SJSA1 (cell line): ENCODE measurements around the gene DGKB. TPM values are rescaled to one million over a fixed set of nuclear protein-coding genes. Genes with fewer than 3 reads are reported as not detected.

Experiments
- DNase-seq, 2 experiments: peaks; one replicate each; pipeline ENCODE4 v3.0.0-alpha.2; 2015 to 2020; ENCODE audit warnings: low spot score in 2 of 2, low read depth in 1 of 2
- H3K27ac ChIP-seq: fragments of 250-450 bp; sonication (Bioruptor Pico); 2 replicates; pipeline ENCODE4 v1.5.1; 2020; ENCODE audit warnings: mild to moderate bottlenecking, moderate library complexity
- H3K27me3 ChIP-seq: fragments of 250-450 bp; sonication (Bioruptor Pico); replicated peaks from 2 replicates; pipeline ENCODE4 v1.5.1; 2020; ENCODE audit warnings: mild to moderate bottlenecking, moderate library complexity
- H3K36me3 ChIP-seq: fragments of 250-450 bp; sonication (Bioruptor Pico); 2 replicates; pipeline ENCODE4 v1.5.1; 2020; ENCODE audit warnings: mild to moderate bottlenecking
- H3K4me1 ChIP-seq: fragments of 250-450 bp; sonication (Bioruptor Pico); replicated peaks from 2 replicates; pipeline ENCODE4 v1.6.1; 2021; ENCODE audit warnings: mild to moderate bottlenecking
- H3K4me3 ChIP-seq: fragments of 250-450 bp; sonication (Bioruptor Pico); 2 replicates; pipeline ENCODE4 v1.5.1; 2020; ENCODE audit warnings: mild to moderate bottlenecking
- H3K9me3 ChIP-seq: fragments of 250-450 bp; sonication (Bioruptor Pico); replicated peaks from 2 replicates; pipeline ENCODE4 v1.5.1; 2020; ENCODE audit warnings: mild to moderate bottlenecking
- total RNA-seq: library from RNA; depleted of rRNA; stranded (reverse); fragments of >200 nt; shearing (Covaris generic); gene quantifications from 2 replicates; pipeline ENCODE4 v1.2.3, GENCODE V29; 2014; rRNA removed

The DGKB gene
- total RNA-seq, result not detected in 2 replicates

- H3K27me3 ChIP-seq, result no peaks in the 10 kb centered on the region
- no peaks in the 10 kb centered on the region for H3K9me3 ChIP-seq
- no peak for DNase-seq
- no peak within 1 kb of the TSS for H3K4me3 ChIP-seq
- H3K27ac ChIP-seq, result no peak within 1 kb of the TSS
- no peaks in the 10 kb centered on the region for H3K4me1 ChIP-seq
- H3K36me3 ChIP-seq, result no peaks in the 10 kb centered on the region
Measured at GRCh38 chr7:14902589-14903067, at the start of gene DGKB. Gene DGKB (minus strand): TSS chr7:14902751.

- Histone ChIP-seq H3K27ac (no peak overlapping the region), H3K27me3 (no peaks in the 10 kb centered on the region), H3K36me3 (no peaks in the 10 kb centered on the region), H3K4me1 (no peaks in the 10 kb centered on the region), H3K4me3 (no peak overlapping the region), H3K9me3 (no peaks in the 10 kb centered on the region)
- no peak for DNase-seq
Measured at GRCh38 chr7:14950013-14950412, 47.5 kb upstream of the DGKB start.

- Histone ChIP-seq H3K27ac (no peak overlapping the region), H3K4me1 (no peaks in the 10 kb centered on the region), H3K27me3 (no peaks in the 10 kb centered on the region), H3K4me3 (no peak overlapping the region), H3K9me3 (no peaks in the 10 kb centered on the region), H3K36me3 (no peaks in the 10 kb centered on the region)
- DNase-seq, result no peak
Measured at GRCh38 chr7:14938181-14938580, 35.6 kb upstream of the DGKB start.

- H3K4me1 ChIP-seq, result no peaks in the 10 kb centered on the region
- no peak overlapping the region for H3K4me3 ChIP-seq
- no peak overlapping the region for H3K27ac ChIP-seq
- no peak for DNase-seq
- no peaks in the 10 kb centered on the region for H3K9me3 ChIP-seq
- H3K36me3 ChIP-seq, result no peaks in the 10 kb centered on the region
- no peaks in the 10 kb centered on the region for H3K27me3 ChIP-seq
Measured at GRCh38 chr7:14937581-14937980, 35.0 kb upstream of the DGKB start.

GRCh38 chr7:14936554-14936953 lies 34.0 kb upstream of the DGKB start:
- Histone ChIP-seq H3K36me3 (no peaks in the 10 kb centered on the region), H3K4me3 (no peak overlapping the region), H3K27ac (no peak overlapping the region), H3K27me3 (no peaks in the 10 kb centered on the region), H3K9me3 (no peaks in the 10 kb centered on the region), H3K4me1 (no peaks in the 10 kb centered on the region)
- no peak for DNase-seq

GRCh38 chr7:14934839-14935238 lies 32.3 kb upstream of the DGKB start:
- DNase-seq, result no peak
- no peaks in the 10 kb centered on the region for H3K36me3 ChIP-seq
- H3K4me3 ChIP-seq, result no peak overlapping the region

GRCh38 chr7:14931511-14932215 lies 29.1 kb upstream of the DGKB start:
- DNase-seq, result no peak
- no peaks in the 10 kb centered on the region for H3K36me3 ChIP-seq
- no peak overlapping the region for H3K4me3 ChIP-seq
- H3K27ac ChIP-seq, result no peak overlapping the region
- H3K27me3 ChIP-seq, result no peaks in the 10 kb centered on the region
- H3K9me3 ChIP-seq, result no peaks in the 10 kb centered on the region
- no peaks in the 10 kb centered on the region for H3K4me1 ChIP-seq

More at GRCh38 chr7:14934839-14935238, 32.3 kb upstream of the DGKB start:
- H3K27ac ChIP-seq, result no peak overlapping the region
- no peaks in the 10 kb centered on the region for H3K4me1 ChIP-seq
- no peaks in the 10 kb centered on the region for H3K9me3 ChIP-seq
- H3K27me3 ChIP-seq, result no peaks in the 10 kb centered on the region

GRCh38 chr7:14924398-14924797 lies 21.8 kb upstream of the DGKB start:
- Histone ChIP-seq H3K27me3 (no peaks in the 10 kb centered on the region), H3K36me3 (no peaks in the 10 kb centered on the region), H3K27ac (no peak overlapping the region), H3K4me3 (no peak overlapping the region), H3K4me1 (no peaks in the 10 kb centered on the region), H3K9me3 (no peaks in the 10 kb centered on the region)
- no peak for DNase-seq

GRCh38 chr7:14911077-14911476 lies 8.5 kb upstream of the DGKB start:
- H3K4me3 ChIP-seq, result no peak overlapping the region
- H3K9me3 ChIP-seq, result no peaks in the 10 kb centered on the region
- no peak for DNase-seq
- no peaks in the 10 kb centered on the region for H3K27me3 ChIP-seq
- H3K36me3 ChIP-seq, result no peaks in the 10 kb centered on the region
- no peak overlapping the region for H3K27ac ChIP-seq
- H3K4me1 ChIP-seq, result no peaks in the 10 kb centered on the region

- DNase-seq, result no peak
- Histone ChIP-seq H3K27me3 (no peaks in the 10 kb centered on the region), H3K4me1 (no peaks in the 10 kb centered on the region), H3K36me3 (no peaks in the 10 kb centered on the region), H3K4me3 (no peak overlapping the region), H3K27ac (no peak overlapping the region), H3K9me3 (no peaks in the 10 kb centered on the region)
Measured at GRCh38 chr7:14908697-14909096, 6.1 kb upstream of the DGKB start.

GRCh38 chr7:14905764-14906163 lies 3.2 kb upstream of the DGKB start:
- Histone ChIP-seq H3K36me3 (no peaks in the 10 kb centered on the region), H3K27ac (no peak overlapping the region), H3K9me3 (no peaks in the 10 kb centered on the region), H3K27me3 (no peaks in the 10 kb centered on the region), H3K4me3 (no peak overlapping the region), H3K4me1 (no peaks in the 10 kb centered on the region)
- DNase-seq, result no peak

- no peak overlapping the region for H3K27ac ChIP-seq
- no peaks in the 10 kb centered on the region for H3K4me1 ChIP-seq
- no peak overlapping the region for H3K4me3 ChIP-seq
- no peaks in the 10 kb centered on the region for H3K36me3 ChIP-seq
- H3K27me3 ChIP-seq, result no peaks in the 10 kb centered on the region
- no peaks in the 10 kb centered on the region for H3K9me3 ChIP-seq
- no peak for DNase-seq
Measured at GRCh38 chr7:14900051-14900450, 2.5 kb downstream of the DGKB start.

GRCh38 chr7:14899030-14899429 lies 3.5 kb downstream of the DGKB start:
- Histone ChIP-seq H3K27ac (no peak overlapping the region), H3K36me3 (no peaks in the 10 kb centered on the region), H3K27me3 (no peaks in the 10 kb centered on the region), H3K9me3 (no peaks in the 10 kb centered on the region), H3K4me3 (no peak overlapping the region), H3K4me1 (no peaks in the 10 kb centered on the region)
- DNase-seq, result no peak

- H3K36me3 ChIP-seq, result no peaks in the 10 kb centered on the region
- DNase-seq, result no peak
- no peak overlapping the region for H3K27ac ChIP-seq
- H3K27me3 ChIP-seq, result no peaks in the 10 kb centered on the region
- no peaks in the 10 kb centered on the region for H3K9me3 ChIP-seq
- no peak overlapping the region for H3K4me3 ChIP-seq
- no peaks in the 10 kb centered on the region for H3K4me1 ChIP-seq
Measured at GRCh38 chr7:14896461-14896860, 6.1 kb downstream of the DGKB start.

GRCh38 chr7:14894826-14895225 lies 7.7 kb downstream of the DGKB start:
- Histone ChIP-seq H3K27me3 (no peaks in the 10 kb centered on the region), H3K4me3 (no peak overlapping the region), H3K4me1 (no peaks in the 10 kb centered on the region), H3K36me3 (no peaks in the 10 kb centered on the region), H3K27ac (no peak overlapping the region), H3K9me3 (no peaks in the 10 kb centered on the region)
- no peak for DNase-seq
